ENCODE measurements around the gene TMC7. TPM values are rescaled to one million over a fixed set of nuclear protein-coding genes. Genes with fewer than 3 reads are reported as not detected.

TMC7 gene
- total RNA-seq, 1 donor from 2014 or later, result 6.7 TPM

GRCh38 chr16:19073344-19073743, 89.6 kb downstream of the TMC7 start:
- FAIRE-seq, result no peak

DNA sequence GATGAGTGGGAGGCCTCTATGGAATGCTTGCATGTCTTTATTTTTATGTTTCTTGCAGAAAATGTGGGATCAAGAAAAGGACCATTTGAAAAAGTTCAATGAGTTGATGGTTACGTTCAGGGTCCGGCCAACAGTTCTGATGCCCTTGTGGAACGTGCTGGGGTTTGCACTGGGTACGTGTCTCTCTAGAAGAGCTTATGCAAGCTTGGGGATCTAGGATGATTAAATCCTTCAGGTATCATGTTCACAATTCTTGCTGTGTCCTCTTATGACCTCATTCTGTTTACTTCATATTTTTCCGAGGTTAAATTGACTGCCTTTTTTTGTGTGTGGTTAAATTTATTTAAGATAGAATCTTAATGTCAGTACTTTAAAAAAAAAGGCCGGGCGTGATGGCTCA, 90.1 kb downstream of the TMC7 start:
- Histone ChIP-seq H3K9ac (ENCODE audit: low read length) (no peak overlapping the region), H3K36me3 (ENCODE audit: insufficient read depth, low read length) (peaks cover 8% of the 10 kb centered on the region)
- TF ChIP-seq CTCF (IDR thresholded peaks at IDR 0.05; ENCODE audit: insufficient read depth, low read depth, low read length), result no peak
- TF ChIP-seq EZH2 (IDR thresholded peaks at IDR 0.05; ENCODE audit: insufficient read depth, low read length), result no peak

More at GRCh38 chr16:19073344-19073743, 89.6 kb downstream of the TMC7 start:
- H3K9me3 Mint-ChIP-seq (ENCODE audit: unreplicated experiment), result no peaks in the 10 kb centered on the region
- Histone ChIP-seq H3K4me1 (ENCODE audit: insufficient read depth, low read length) (no peaks in the 10 kb centered on the region), H3K27me3 (ENCODE audit: insufficient read depth, low read length) (no peaks in the 10 kb centered on the region), H3K27ac (ENCODE audit: low read depth, low read length) (no peak overlapping the region), H3K9ac (ENCODE audit: low read length) (no peak overlapping the region), H3K36me3 (ENCODE audit: insufficient read depth, low read length) (peaks cover 8% of the 10 kb centered on the region), H2AFZ (ENCODE audit: low read depth, low read length) (no peak overlapping the region), H3K9me3 (ENCODE audit: insufficient read depth, low read depth, low read length) (no peaks in the 10 kb centered on the region), H3K79me2 (ENCODE audit: insufficient read depth, low read length) (peaks cover 2% of the 10 kb centered on the region), H3K4me2 (ENCODE audit: low read length) (no peak overlapping the region), H4K20me1 (ENCODE audit: insufficient read depth, low read length) (no peaks in the 10 kb centered on the region), H3K4me3 (ENCODE audit: insufficient read depth, low read depth, low read length) (no peak overlapping the region)
- peaks cover 3% of the 10 kb centered on the region for H3K4me1 Mint-ChIP-seq (ENCODE audit: low read depth, unreplicated experiment)
- TF ChIP-seq CTCF (IDR thresholded peaks at IDR 0.05; ENCODE audit: insufficient read depth, low read depth, low read length) (no peak), EZH2 (IDR thresholded peaks at IDR 0.05; ENCODE audit: insufficient read depth, low read length) (no peak)
- no peaks in the 10 kb centered on the region for H3K27me3 Mint-ChIP-seq (ENCODE audit: low read depth, unreplicated experiment)
- peaks cover 4% of the 10 kb centered on the region for H3K36me3 Mint-ChIP-seq (ENCODE audit: low read depth, unreplicated experiment)
- no peak overlapping the region for H3K27ac Mint-ChIP-seq (ENCODE audit: unreplicated experiment)
- H3K4me3 Mint-ChIP-seq (ENCODE audit: unreplicated experiment), result no peak overlapping the region
- no peak for DNase-seq (ENCODE audit: low read depth)

GRCh38 chr16:19075511-19075910, 91.8 kb downstream of the TMC7 start:
- TF ChIP-seq EZH2 (IDR thresholded peaks at IDR 0.05; ENCODE audit: insufficient read depth, low read length) (no peak), CTCF (IDR thresholded peaks at IDR 0.05; ENCODE audit: insufficient read depth, low read depth, low read length) (no peak)
- Histone ChIP-seq H3K9ac (ENCODE audit: low read length) (no peak overlapping the region), H3K27me3 (ENCODE audit: insufficient read depth, low read length) (no peaks in the 10 kb centered on the region), H3K36me3 (ENCODE audit: insufficient read depth, low read length) (peaks cover 11% of the 10 kb centered on the region), H3K79me2 (ENCODE audit: insufficient read depth, low read length) (no peaks in the 10 kb centered on the region), H2AFZ (ENCODE audit: low read depth, low read length) (no peak overlapping the region), H3K9me3 (ENCODE audit: insufficient read depth, low read depth, low read length) (no peaks in the 10 kb centered on the region), H3K4me1 (ENCODE audit: insufficient read depth, low read length) (no peaks in the 10 kb centered on the region), H3K27ac (ENCODE audit: low read depth, low read length) (no peak overlapping the region), H3K4me2 (ENCODE audit: low read length) (no peak overlapping the region), H4K20me1 (ENCODE audit: insufficient read depth, low read length) (no peaks in the 10 kb centered on the region), H3K4me3 (ENCODE audit: insufficient read depth, low read depth, low read length) (no peak overlapping the region)
- no peak for FAIRE-seq
- peaks cover 14% of the 10 kb centered on the region for H3K36me3 Mint-ChIP-seq (ENCODE audit: low read depth, unreplicated experiment)
- H3K27me3 Mint-ChIP-seq (ENCODE audit: low read depth, unreplicated experiment), result no peaks in the 10 kb centered on the region
- DNase-seq (ENCODE audit: low read depth), result no peak
- H3K4me3 Mint-ChIP-seq (ENCODE audit: unreplicated experiment), result no peak overlapping the region
- no peaks in the 10 kb centered on the region for H3K4me1 Mint-ChIP-seq (ENCODE audit: low read depth, unreplicated experiment)
- no peaks in the 10 kb centered on the region for H3K9me3 Mint-ChIP-seq (ENCODE audit: unreplicated experiment)
- H3K27ac Mint-ChIP-seq (ENCODE audit: unreplicated experiment), result no peak overlapping the region

More for the DNA sequence above, 90.1 kb downstream of the TMC7 start:
- no peaks in the 10 kb centered on the region for H3K4me1 ChIP-seq (ENCODE audit: insufficient read depth, low read length)
- H4K20me1 ChIP-seq (ENCODE audit: insufficient read depth, low read length), result no peaks in the 10 kb centered on the region
- H3K4me2 ChIP-seq (ENCODE audit: low read length), result no peak overlapping the region
- H3K9me3 ChIP-seq (ENCODE audit: insufficient read depth, low read depth, low read length), result no peaks in the 10 kb centered on the region
- H3K27me3 ChIP-seq (ENCODE audit: insufficient read depth, low read length), result no peaks in the 10 kb centered on the region
- H3K79me2 ChIP-seq (ENCODE audit: insufficient read depth, low read length), result no peaks in the 10 kb centered on the region
- H3K27me3 Mint-ChIP-seq (ENCODE audit: low read depth, unreplicated experiment), result no peaks in the 10 kb centered on the region
- peaks cover under 1% of the 10 kb centered on the region for H3K4me1 Mint-ChIP-seq (ENCODE audit: low read depth, unreplicated experiment)
- DNase-seq (ENCODE audit: low read depth) (no peak), FAIRE-seq (no peak)
- H2AFZ ChIP-seq (ENCODE audit: low read depth, low read length), result no peak overlapping the region
- no peak overlapping the region for H3K27ac Mint-ChIP-seq (ENCODE audit: unreplicated experiment)
- H3K4me3 ChIP-seq (ENCODE audit: insufficient read depth, low read depth, low read length), result no peak overlapping the region
- no peaks in the 10 kb centered on the region for H3K9me3 Mint-ChIP-seq (ENCODE audit: unreplicated experiment)
- no peak overlapping the region for H3K27ac ChIP-seq (ENCODE audit: low read depth, low read length)
- H3K4me3 Mint-ChIP-seq (ENCODE audit: unreplicated experiment), result no peak overlapping the region
- H3K36me3 Mint-ChIP-seq (ENCODE audit: low read depth, unreplicated experiment), result peaks cover 8% of the 10 kb centered on the region
